ENCODE data around the gene SOAT2. TPM values are rescaled to one million over a fixed set of nuclear protein-coding genes. Genes with fewer than 3 reads are reported as not detected.

The SOAT2 gene
- total RNA-seq, 4 donors from 2014 or later = 0.41 TPM; not detected in 3

DNA sequence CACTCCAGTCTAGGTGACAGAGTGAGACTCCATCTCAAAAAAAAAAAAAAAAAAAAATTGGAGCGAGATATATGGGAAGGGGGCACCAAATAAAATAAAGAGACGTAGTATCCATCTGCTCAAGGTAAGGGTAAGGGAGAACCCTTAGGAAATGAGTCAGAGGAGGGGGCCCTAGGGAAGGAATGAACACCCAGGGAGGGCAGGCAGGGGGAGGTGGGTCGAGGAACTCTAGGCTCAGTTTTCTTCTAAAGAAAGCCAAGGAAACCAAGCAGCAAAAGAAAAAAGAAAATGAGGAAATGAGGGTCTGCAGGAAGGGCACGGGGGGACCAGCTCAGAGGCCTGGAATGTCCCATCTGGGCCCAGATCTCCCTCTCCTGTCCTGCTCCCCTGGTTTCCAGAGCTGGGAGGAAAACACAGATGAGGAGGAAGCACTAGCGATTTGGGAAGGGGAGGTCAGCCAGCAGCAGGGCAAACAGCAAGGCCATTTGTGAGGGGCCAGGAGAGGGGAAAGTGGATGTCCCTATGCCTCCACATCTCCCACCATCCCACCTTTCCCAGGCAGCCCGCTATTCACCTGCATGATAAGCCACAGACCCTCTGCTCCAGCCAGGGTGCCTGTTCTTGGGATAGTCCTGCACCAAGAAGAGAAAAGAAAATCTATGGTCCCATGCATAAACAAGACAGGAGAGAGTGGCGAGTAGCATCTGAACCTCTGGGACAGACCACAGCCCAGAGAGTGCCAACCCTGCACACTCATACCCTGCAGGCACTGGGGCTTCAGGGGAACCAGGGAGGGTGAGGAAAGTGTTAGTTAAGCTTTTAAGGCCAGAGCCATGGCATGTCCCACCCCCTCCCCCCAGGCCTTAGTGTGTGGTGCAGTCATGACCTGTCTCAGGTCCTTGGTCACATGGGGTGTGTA lies 36.0 kb upstream of the SOAT2 start:
- no peak overlapping the region for H3K27ac ChIP-seq
- H3K4me1 ChIP-seq = peaks cover 0 to 28% (median 14%) of the 10 kb centered on the region in 4 donors
- DNase-seq = no peak
- H3K27me3 ChIP-seq = no peaks in the 10 kb centered on the region
- intact Hi-C loops (cut with DNase I; ENCODE audit: low total_unique reads) = loop anchor here (10.0 kb wide), 2 partner anchors 127 to 217 kb away; no protein-coding TSS in a partner anchor
- H3K4me3 ChIP-seq = no peak overlapping the region
- in situ Hi-C loops (cut with MboI; ENCODE audit: low pct_ligation_motif_present in 1 of 4, low pct_unique_long_range_greater_than_20kb in 1 of 4, low sequenced_read_pairs in 3 of 4) = loop anchor here in 3 of 4 donors (10.0 to 25.0 kb wide), 3 partner anchors 117 to 220 kb away; partner anchors contain the start of genes CSAD (in 2 of the 3), ZNF740 (in 2 of the 3), MYG1 (in 1 of the 3) and PFDN5 (in 1 of the 3)
- H3K36me3 ChIP-seq = peaks cover 0 to 10% (median 0%) of the 10 kb centered on the region in 4 donors
- no peaks in the 10 kb centered on the region for H3K9me3 ChIP-seq
- 63 to 83% methylated on average over 3 to 7 of the region's 7 CpGs for WGBS, 2 donors (ENCODE audit: low coverage in 1 of 2)
- TF ChIP-seq POLR2A (IDR thresholded peaks at IDR 0.05) (no peak), POLR2AphosphoS5 (IDR thresholded peaks at IDR 0.05) (no peak), CTCF (IDR thresholded peaks at IDR 0.05) (no peak), EP300 (IDR thresholded peaks at IDR 0.05; ENCODE audit: low read depth) (no peak)

- no peak for TF ChIP-seq EP300 (IDR thresholded peaks at IDR 0.05; ENCODE audit: low read depth)
- TF ChIP-seq CTCF (IDR thresholded peaks at IDR 0.05) = no peak
- no peak for TF ChIP-seq POLR2A (IDR thresholded peaks at IDR 0.05)
- no peak for TF ChIP-seq POLR2AphosphoS5 (IDR thresholded peaks at IDR 0.05)
- Histone ChIP-seq H3K9me3 (no peaks in the 10 kb centered on the region), H3K36me3 (peaks cover 0 to 10% (median 0%) of the 10 kb centered on the region in 4 donors), H3K4me3 (no peak overlapping the region), H3K27ac (no peak overlapping the region), H3K4me1 (peaks cover 0 to 37% (median 21%) of the 10 kb centered on the region in 4 donors), H3K27me3 (no peaks in the 10 kb centered on the region)
- no peak for DNase-seq
- in situ Hi-C loops (cut with MboI; ENCODE audit: low pct_ligation_motif_present in 1 of 4, low pct_unique_long_range_greater_than_20kb in 1 of 4, low sequenced_read_pairs in 3 of 4) (loop anchor here in 3 of 4 donors (10.0 to 25.0 kb wide), 3 partner anchors 117 to 219 kb away; partner anchors contain the start of genes CSAD (in 2 of the 3), ZNF740 (in 2 of the 3), MYG1 (in 1 of the 3) and PFDN5 (in 1 of the 3)), intact Hi-C loops (cut with DNase I; ENCODE audit: low total_unique reads) (loop anchor here (10.0 kb wide), 2 partner anchors 127 to 217 kb away; no protein-coding TSS in a partner anchor)
- 95% methylated on average over 13 of the region's 13 CpGs; no CpG with 5 or more reads in 1 of the 2 donors for WGBS, 2 donors (ENCODE audit: low coverage in 1 of 2)
These were observed 35.1 kb upstream of the SOAT2 start for GRCh38 chr12:53067993-53068770.

DNA sequence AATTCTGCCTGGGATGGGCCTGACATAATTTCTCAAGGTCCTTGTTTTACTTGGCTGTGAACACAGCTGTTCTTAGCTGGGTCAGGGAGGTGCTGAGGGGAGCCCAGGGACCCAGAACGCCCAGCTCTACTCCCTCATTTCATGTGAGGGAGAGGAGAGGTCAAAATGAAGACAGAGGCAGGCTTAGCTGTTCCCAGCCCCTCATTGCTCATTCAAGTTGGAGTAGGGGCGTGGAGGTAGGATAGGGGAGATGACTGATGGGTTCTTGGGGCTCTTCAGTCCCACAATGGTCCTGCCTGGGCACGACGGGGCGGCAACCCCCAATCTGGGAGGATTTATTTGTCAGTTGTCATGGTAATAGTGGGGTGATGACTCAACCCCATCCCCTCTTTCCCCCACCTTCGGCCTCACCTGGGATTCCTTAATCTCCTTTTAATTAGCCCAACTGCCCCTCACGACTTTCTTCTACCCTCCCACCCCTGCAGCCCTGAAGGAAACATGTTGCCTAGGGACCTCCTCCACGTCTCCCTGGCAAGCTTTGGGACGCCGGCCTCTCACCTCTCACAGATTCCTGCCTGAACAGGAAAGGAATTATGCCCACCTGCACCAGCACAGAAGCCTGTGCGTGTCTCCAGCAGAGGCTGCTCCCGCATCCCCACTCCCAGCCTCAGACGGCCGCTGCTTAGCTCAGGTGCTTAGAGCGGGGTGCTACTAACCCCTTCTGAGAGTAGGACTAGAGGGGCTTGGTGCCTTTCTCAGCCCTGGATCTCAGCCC lies 34.3 kb upstream of the SOAT2 start:
- H3K4me1 ChIP-seq = peaks cover 0 to 38% (median 24%) of the 10 kb centered on the region in 4 donors
- H3K9me3 ChIP-seq = no peaks in the 10 kb centered on the region
- peak overlapping the region in 2 of 4 donors; percentile 18 to 27 for H3K27ac ChIP-seq
- no peaks in the 10 kb centered on the region for H3K27me3 ChIP-seq
- TF ChIP-seq POLR2AphosphoS5 (IDR thresholded peaks at IDR 0.05) (no peak), POLR2A (IDR thresholded peaks at IDR 0.05) (no peak), EP300 (IDR thresholded peaks at IDR 0.05; ENCODE audit: low read depth) (no peak), CTCF (IDR thresholded peaks at IDR 0.05) (no peak)
- H3K4me3 ChIP-seq = no peak overlapping the region
- intact Hi-C loops (cut with DNase I; ENCODE audit: low total_unique reads) (loop anchor here (10.0 kb wide), 2 partner anchors 126 to 216 kb away; no protein-coding TSS in a partner anchor), in situ Hi-C loops (cut with MboI; ENCODE audit: low pct_ligation_motif_present in 1 of 4, low pct_unique_long_range_greater_than_20kb in 1 of 4, low sequenced_read_pairs in 3 of 4) (loop anchor here in 3 of 4 donors (10.0 to 25.0 kb wide), 3 partner anchors 116 to 218 kb away; partner anchors contain the start of genes CSAD (in 2 of the 3), ZNF740 (in 2 of the 3), MYG1 (in 1 of the 3) and PFDN5 (in 1 of the 3))
- 87% methylated on average over 15 of the region's 15 CpGs; no CpG with 5 or more reads in 1 of the 2 donors for WGBS, 2 donors (ENCODE audit: low coverage in 1 of 2)
- peaks cover 0 to 10% (median 0%) of the 10 kb centered on the region in 4 donors for H3K36me3 ChIP-seq
- no peak for DNase-seq

Measured in transverse colon (tissue), 4 donors.